GM23338 (cell line): ENCODE measurements around the gene RNU6-8. TPM values are rescaled to one million over a fixed set of nuclear protein-coding genes. Genes with fewer than 3 reads are reported as not detected.
A peak's percentile ranks its signal among the peaks of the same experiment; 100 is the strongest.

Experiments
- ATAC-seq: fragments of 200-7000 bp; cut with Tn5 transposase; 3 replicates; pipeline ENCODE4 v1.9.1; 2020
- DNase-seq: peaks from one replicate; pipeline ENCODE4 v3.0.0-alpha.2; 2015; ENCODE audit warnings: low spot score
- H2AFZ ChIP-seq: fragments of 200-600 bp; sonication (generic); 2 replicates; pipeline ENCODE4 v1.8.0; 2016; ENCODE audit warnings: antibody characterized with exemption, mild to moderate bottlenecking, moderate library complexity
- H3F3A ChIP-seq: fragments of 200-600 bp; sonication (generic); replicated peaks from 2 replicates; pipeline ENCODE4 v1.8.0; 2017; ENCODE audit warnings: antibody characterized with exemption, mixed run types, low read depth
- H3K27ac ChIP-seq: fragments of 200-600 bp; sonication (generic); 2 replicates; pipeline ENCODE4 v1.6.1; 2016; ENCODE audit warnings: low read depth
- H3K27me3 ChIP-seq: fragments of 200-600 bp; sonication (generic); 2 replicates; pipeline ENCODE4 v1.8.0; 2016; ENCODE audit warnings: mild to moderate bottlenecking, mixed run types, moderate library complexity; ENCODE audit not compliant: insufficient read depth
- H3K36me3 ChIP-seq: fragments of 200-600 bp; sonication (generic); 2 replicates; pipeline ENCODE4 v1.8.0; 2016; ENCODE audit warnings: mild to moderate bottlenecking; ENCODE audit not compliant: insufficient read depth
- H3K4me1 ChIP-seq: fragments of 200-600 bp; sonication (generic); 2 replicates; pipeline ENCODE4 v1.8.0; 2016; ENCODE audit warnings: mild to moderate bottlenecking, moderate library complexity; ENCODE audit not compliant: insufficient read depth
- H3K4me2 ChIP-seq: fragments of 200-600 bp; sonication (generic); 2 replicates; pipeline ENCODE4 v1.7.1; 2017; ENCODE audit warnings: mixed run types
- H3K4me3 ChIP-seq: fragments of 200-600 bp; sonication (generic); 2 replicates; pipeline ENCODE4 v1.6.1; 2016; ENCODE audit warnings: mixed run types
- H3K79me2 ChIP-seq: fragments of 200-600 bp; sonication (generic); replicated peaks from 2 replicates; pipeline ENCODE4 v1.8.0; 2017; ENCODE audit warnings: mild to moderate bottlenecking; ENCODE audit not compliant: insufficient read depth
- H3K9me2 ChIP-seq: fragments of 200-600 bp; sonication (generic); 2 replicates; pipeline ENCODE4 v1.8.0; 2017; ENCODE audit not compliant: insufficient read depth
- H4K20me1 ChIP-seq: fragments of 200-600 bp; sonication (generic); replicated peaks from 2 replicates; pipeline ENCODE4 v1.8.0; 2017; ENCODE audit warnings: mild to moderate bottlenecking; ENCODE audit not compliant: insufficient read depth
- H3K27ac Mint-ChIP-seq: 2 replicates; pipeline ENCODE4 v1.8.0; 2020; ENCODE audit warnings: inconsistent platforms, mild to moderate bottlenecking, moderate library complexity, mixed read lengths
- H3K27me3 Mint-ChIP-seq: 3 replicates; pipeline ENCODE4 v1.8.0; 2022; ENCODE audit warnings: low read depth, mild to moderate bottlenecking, moderate library complexity, mixed read lengths, inconsistent platforms; ENCODE audit not compliant: insufficient read depth, poor library complexity
- H3K36me3 Mint-ChIP-seq: 3 replicates; pipeline ENCODE4 v1.8.0; 2021; ENCODE audit warnings: low read depth, mild to moderate bottlenecking, inconsistent platforms, moderate library complexity, mixed read lengths
- H3K4me1 Mint-ChIP-seq: 3 replicates; pipeline ENCODE4 v1.8.0; 2020; ENCODE audit warnings: mild to moderate bottlenecking, inconsistent platforms, mixed read lengths
- H3K4me3 Mint-ChIP-seq: 3 replicates; pipeline ENCODE4 v1.8.0; 2021; ENCODE audit warnings: moderate library complexity, mild to moderate bottlenecking, inconsistent platforms, mixed read lengths
- H3K9me3 Mint-ChIP-seq: 3 replicates; pipeline ENCODE4 v1.8.0; 2020; ENCODE audit warnings: moderate library complexity, mild to moderate bottlenecking, inconsistent platforms, mixed read lengths
- CREB1 ChIP-seq: fragments of 250-450 bp; sonication (Bioruptor Pico); IDR thresholded peaks from 2 replicates; pipeline ENCODE4 v1.5.0; 2020; ENCODE audit warnings: low read depth, mild to moderate bottlenecking, moderate library complexity
- CTCF ChIP-seq, 2 experiments: fragments of 200-600 bp in 1 of 2; sonication (generic) in 1 of 2; conservative IDR thresholded peaks; 2 replicates each; pipeline versions ENCODE4 v1.5.1 to v1.6.1; 2016 to 2017; ENCODE audit warnings: antibody characterized with exemption in 2 of 2, low read depth in 2 of 2, mild to moderate bottlenecking in 2 of 2, moderate library complexity in 1 of 2
- ETS1 ChIP-seq: IDR thresholded peaks from 2 replicates; pipeline ENCODE4 v1.6.1; 2016; ENCODE audit warnings: antibody characterized with exemption
- EZH2 ChIP-seq: fragments of 200-600 bp; sonication (generic); IDR thresholded peaks from one replicate; pipeline ENCODE4 v1.8.0; 2017; ENCODE audit warnings: antibody characterized with exemption, mild to moderate bottlenecking, low read depth; ENCODE audit not compliant: unreplicated experiment
- EZH2phosphoT487 ChIP-seq: fragments of 200-600 bp; sonication (generic); IDR thresholded peaks from one replicate; pipeline ENCODE4 v1.8.1; 2018; ENCODE audit warnings: antibody characterized with exemption; ENCODE audit not compliant: unreplicated experiment
- JUNB ChIP-seq: IDR thresholded peaks from one replicate; pipeline ENCODE4 v1.6.1; 2016; ENCODE audit warnings: antibody characterized with exemption; ENCODE audit not compliant: unreplicated experiment
- NANOG ChIP-seq: IDR thresholded peaks from 2 replicates; pipeline ENCODE4 v1.6.1; 2016; ENCODE audit warnings: antibody characterized with exemption, borderline replicate concordance
- POLR2AphosphoS5 ChIP-seq: IDR thresholded peaks from 2 replicates; pipeline ENCODE4 v1.6.1; 2016; ENCODE audit warnings: antibody characterized with exemption, low read depth
- STAT1 ChIP-seq: IDR thresholded peaks from one replicate; pipeline ENCODE4 v1.6.1; 2016; ENCODE audit warnings: antibody characterized with exemption; ENCODE audit not compliant: unreplicated experiment
- ZNF114 ChIP-seq: fragments of 250-450 bp; sonication (Bioruptor Pico); IDR thresholded peaks from 2 replicates; pipeline ENCODE4 v1.5.0; 2020; ENCODE audit warnings: mild to moderate bottlenecking, moderate library complexity
- ZNF331 ChIP-seq: fragments of 250-450 bp; sonication (Bioruptor Pico); IDR thresholded peaks from 2 replicates; pipeline ENCODE4 v1.5.0; 2020; ENCODE audit warnings: low read depth, mild to moderate bottlenecking, moderate library complexity
- ZNF462 ChIP-seq: fragments of 250-450 bp; sonication (Bioruptor Pico); IDR thresholded peaks from 2 replicates; pipeline ENCODE4 v1.5.0; 2020; ENCODE audit warnings: mild to moderate bottlenecking, moderate library complexity
- polyA plus RNA-seq: library from polyadenylated mRNA; unstranded; fragments of >200 nt; fragmentation: Nextera tagmentation; extraction: Ambion mirVana; gene quantifications from 2 replicates; pipeline ENCODE4 v1.2.1, GENCODE V29; 2016
- total RNA-seq: library from RNA; depleted of rRNA; stranded (reverse); fragments of >200 nt; shearing (Covaris generic); gene quantifications from 2 replicates; pipeline ENCODE4 v1.2.3, GENCODE V29; 2014
- TF ChIP-seq, protein P1 (sequence below): IDR thresholded peaks from one replicate; pipeline ENCODE4 v1.6.1; 2018; ENCODE audit warnings: antibody characterized with exemption; ENCODE audit not compliant: unreplicated experiment

RNU6-8 gene
- total and polyA plus RNA-seq, 2 experiments from 2014 or later = 39.1 TPM; not detected in 1

GRCh38 chr14:32208490-32208889 lies 5.4 kb upstream of the RNU6-8 start (continued):
- TF ChIP-seq POLR2AphosphoS5 (no peak), EZH2phosphoT487 (no peak), STAT1 (no peak), ZNF331 (CRISPR knock-in tag) (no peak)

DNA sequence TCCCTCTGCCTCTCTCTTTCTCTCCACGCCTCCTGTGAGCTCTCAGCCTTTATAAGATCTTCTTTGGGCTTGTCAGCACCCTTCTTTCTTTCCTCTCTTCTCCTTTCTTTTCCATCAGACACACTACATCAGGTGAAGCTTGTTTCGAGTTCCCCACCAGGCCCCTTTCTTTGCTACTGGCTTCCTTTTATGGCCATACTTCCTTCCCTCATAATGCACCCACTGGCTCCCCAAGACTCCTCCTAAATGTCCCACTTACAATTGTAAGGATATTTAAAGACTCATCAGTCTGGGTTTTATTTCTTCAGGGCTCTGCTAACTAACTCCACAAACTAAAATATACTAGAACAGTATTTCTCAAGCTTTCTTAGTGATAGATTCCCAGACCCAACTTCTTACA lies 3.5 kb upstream of the RNU6-8 start:
- Histone ChIP-seq H3K9me2 (no peaks in the 10 kb centered on the region), H4K20me1 (no peaks in the 10 kb centered on the region), H3K27me3 (peaks cover 7% of the 10 kb centered on the region; the same call in 1 of the 2 replicates), H3K4me2 (no peak overlapping the region), H3K27ac (no peak overlapping the region), H3K36me3 (no peaks in the 10 kb centered on the region), H3K4me1 (no peaks in the 10 kb centered on the region), H3K4me3 (no peak overlapping the region), H3K79me2 (no peaks in the 10 kb centered on the region), H3F3A (no peaks in the 10 kb centered on the region), H2AFZ (peak overlapping the region; percentile 28; the same call in 1 of the 2 replicates)
- Mint-ChIP-seq H3K9me3 (no peaks in the 10 kb centered on the region), H3K4me1 (peaks cover 14% of the 10 kb centered on the region), H3K4me3 (no peak overlapping the region), H3K27me3 (peaks cover 9% of the 10 kb centered on the region), H3K36me3 (no peaks in the 10 kb centered on the region), H3K27ac (peak overlapping the region; percentile 5; the same call in 1 of the 2 replicates)
- DNase-seq = no peak
- no peak for TF ChIP-seq NANOG
- TF ChIP-seq CTCF (conservative IDR thresholded peaks at IDR 0.05; ENCODE audit: low read depth in 2 of 2) = no peak
- no peak for TF ChIP-seq ZNF114 (CRISPR knock-in tag)
- no peak for TF ChIP-seq JUNB
- TF ChIP-seq STAT1 = no peak
- TF ChIP-seq ZNF462 (CRISPR knock-in tag) = no peak
- no peak for TF ChIP-seq ZNF331 (CRISPR knock-in tag)
- no peak for TF ChIP-seq CREB1
- no peak for TF ChIP-seq POLR2AphosphoS5
- TF ChIP-seq EZH2phosphoT487 = no peak
- TF ChIP-seq, protein P1, sequence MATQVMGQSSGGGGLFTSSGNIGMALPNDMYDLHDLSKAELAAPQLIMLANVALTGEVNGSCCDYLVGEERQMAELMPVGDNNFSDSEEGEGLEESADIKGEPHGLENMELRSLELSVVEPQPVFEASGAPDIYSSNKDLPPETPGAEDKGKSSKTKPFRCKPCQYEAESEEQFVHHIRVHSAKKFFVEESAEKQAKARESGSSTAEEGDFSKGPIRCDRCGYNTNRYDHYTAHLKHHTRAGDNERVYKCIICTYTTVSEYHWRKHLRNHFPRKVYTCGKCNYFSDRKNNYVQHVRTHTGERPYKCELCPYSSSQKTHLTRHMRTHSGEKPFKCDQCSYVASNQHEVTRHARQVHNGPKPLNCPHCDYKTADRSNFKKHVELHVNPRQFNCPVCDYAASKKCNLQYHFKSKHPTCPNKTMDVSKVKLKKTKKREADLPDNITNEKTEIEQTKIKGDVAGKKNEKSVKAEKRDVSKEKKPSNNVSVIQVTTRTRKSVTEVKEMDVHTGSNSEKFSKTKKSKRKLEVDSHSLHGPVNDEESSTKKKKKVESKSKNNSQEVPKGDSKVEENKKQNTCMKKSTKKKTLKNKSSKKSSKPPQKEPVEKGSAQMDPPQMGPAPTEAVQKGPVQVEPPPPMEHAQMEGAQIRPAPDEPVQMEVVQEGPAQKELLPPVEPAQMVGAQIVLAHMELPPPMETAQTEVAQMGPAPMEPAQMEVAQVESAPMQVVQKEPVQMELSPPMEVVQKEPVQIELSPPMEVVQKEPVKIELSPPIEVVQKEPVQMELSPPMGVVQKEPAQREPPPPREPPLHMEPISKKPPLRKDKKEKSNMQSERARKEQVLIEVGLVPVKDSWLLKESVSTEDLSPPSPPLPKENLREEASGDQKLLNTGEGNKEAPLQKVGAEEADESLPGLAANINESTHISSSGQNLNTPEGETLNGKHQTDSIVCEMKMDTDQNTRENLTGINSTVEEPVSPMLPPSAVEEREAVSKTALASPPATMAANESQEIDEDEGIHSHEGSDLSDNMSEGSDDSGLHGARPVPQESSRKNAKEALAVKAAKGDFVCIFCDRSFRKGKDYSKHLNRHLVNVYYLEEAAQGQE = no peak
- no peak for TF ChIP-seq EZH2
- TF ChIP-seq ETS1 = no peak
- ATAC-seq = no peak
